Thymus (tissue), 11 donors: ENCODE data around the gene PROX1. TPM values are rescaled to one million over a fixed set of nuclear protein-coding genes. Genes with fewer than 3 reads are reported as not detected.
A peak's percentile ranks its signal among the peaks of the same experiment; 100 is the strongest.

Experiments
- DNase-seq, 9 donors: peaks; one replicate each; pipeline ENCODE4 v3.0.0-alpha.2; 2013; ENCODE audit warnings: low spot score in 9 of 9, low read depth in 6 of 9, missing footprints in 1 of 9
- H3K27ac ChIP-seq, 2 donors: one replicate each; pipeline ENCODE4 v1.5.1; 2013; ENCODE audit warnings: control low read depth in 1 of 2, low read depth in 1 of 2, low read length in 1 of 2, mild to moderate bottlenecking in 1 of 2, moderate library complexity in 1 of 2
- H3K27me3 ChIP-seq, 2 donors: one replicate each; pipeline ENCODE4 v1.5.1; 2013; ENCODE audit warnings: low read length in 1 of 2; ENCODE audit not compliant: control insufficient read depth in 2 of 2, insufficient read depth in 1 of 2
- H3K36me3 ChIP-seq, 2 donors: one replicate each; pipeline ENCODE4 v1.5.1; 2013; ENCODE audit warnings: low read length in 1 of 2, mild to moderate bottlenecking in 1 of 2, moderate library complexity in 1 of 2; ENCODE audit not compliant: control insufficient read depth in 2 of 2, insufficient read depth in 2 of 2
- H3K4me1 ChIP-seq, 2 donors: one replicate each; pipeline ENCODE4 v1.5.1; 2013; ENCODE audit warnings: low read length in 2 of 2; ENCODE audit not compliant: control insufficient read depth in 2 of 2, insufficient read depth in 2 of 2
- H3K4me3 ChIP-seq, 2 donors: one replicate each; pipeline ENCODE4 v1.5.1; 2013; ENCODE audit warnings: low read length in 2 of 2, control low read depth in 1 of 2, mild to moderate bottlenecking in 1 of 2
- H3K9me3 ChIP-seq, 2 donors: one replicate each; pipeline ENCODE4 v1.5.1; 2013; ENCODE audit warnings: low read length in 1 of 2, mild to moderate bottlenecking in 1 of 2; ENCODE audit not compliant: control insufficient read depth in 2 of 2, insufficient read depth in 1 of 2
- WGBS: extraction: QIAGEN DNeasy Blood & Tissue Kit; methylation state at CpG from one replicate; pipeline ENCODE4 v1.1.7; 2013; 5-methylcytosine and 5-hydroxymethylcytosine counted together
- polyA plus RNA-seq: library from polyadenylated mRNA; stranded (reverse); fragments of 200-250 nt; gene quantifications from one replicate; pipeline ENCODE4 v1.2.3, GENCODE V29; 2013
- total RNA-seq: library from RNA; stranded (reverse); fragments of 120-200 nt; gene quantifications from one replicate; pipeline ENCODE4 v1.2.4, GENCODE V29; 2013
- donor health status: healthy.

Gene PROX1
- total and polyA plus RNA-seq, 2 donors: 0.27 to 0.33 TPM

- H3K9me3 ChIP-seq: no peaks in the 10 kb centered on the region
- no peak overlapping the region for H3K27ac ChIP-seq
- H3K4me3 ChIP-seq: no peak overlapping the region
- H3K4me1 ChIP-seq: no peaks in the 10 kb centered on the region
- WGBS: 96% methylated on average over 2 of the region's 2 CpGs
- H3K36me3 ChIP-seq: no peaks in the 10 kb centered on the region
- DNase-seq: no peak
- H3K27me3 ChIP-seq: no peaks in the 10 kb centered on the region
Measured at GRCh38 chr1:214010717-214011116, 22.9 kb downstream of the PROX1 start.

- 47% methylated on average over 2 of the region's 2 CpGs for WGBS
- no peaks in the 10 kb centered on the region for H3K36me3 ChIP-seq
- H3K27ac ChIP-seq: no peak overlapping the region
- H3K27me3 ChIP-seq: no peaks in the 10 kb centered on the region
- H3K9me3 ChIP-seq: no peaks in the 10 kb centered on the region
- H3K4me3 ChIP-seq: no peak overlapping the region
- no peaks in the 10 kb centered on the region for H3K4me1 ChIP-seq
- DNase-seq: no peak
Measured at GRCh38 chr1:214012418-214012817, 24.6 kb downstream of the PROX1 start.

DNA sequence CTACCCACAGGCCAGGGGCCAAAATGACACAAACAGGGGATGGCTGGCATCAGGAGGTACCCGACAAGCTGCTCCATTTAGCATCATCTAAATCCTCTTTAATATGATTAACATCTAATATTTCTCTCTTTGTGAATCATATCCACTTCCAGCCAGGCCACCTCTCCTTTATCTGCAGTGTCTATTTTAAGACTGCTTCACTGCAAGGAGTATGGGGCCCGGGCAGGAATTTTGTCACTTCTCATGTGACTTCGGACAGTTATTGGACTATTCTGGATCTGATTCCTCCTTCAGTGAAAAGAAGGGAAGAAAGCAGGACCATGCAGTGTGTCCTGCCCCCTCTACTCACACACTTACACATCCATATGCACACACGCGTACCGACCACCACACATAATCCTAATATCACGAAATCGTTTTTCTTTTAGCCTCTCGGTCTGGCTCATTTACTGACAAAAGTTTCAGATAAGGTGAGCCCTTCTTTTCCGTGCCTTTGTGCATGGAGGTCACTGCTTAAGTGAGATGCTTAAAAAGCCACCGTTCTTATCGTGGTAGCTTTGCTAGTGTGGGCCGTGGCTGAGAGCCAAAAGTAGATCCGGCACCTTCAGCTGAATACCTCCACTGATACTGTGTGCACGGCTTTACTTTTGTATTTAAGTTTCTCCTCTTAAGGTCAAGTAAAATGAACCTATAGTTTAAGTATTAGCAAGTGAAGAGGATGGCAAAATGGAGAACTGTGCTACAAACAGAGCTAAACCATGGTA is 26.0 kb downstream of the PROX1 start:
- no peaks in the 10 kb centered on the region for H3K4me1 ChIP-seq
- H3K36me3 ChIP-seq: no peaks in the 10 kb centered on the region
- H3K4me3 ChIP-seq: no peak overlapping the region
- H3K27me3 ChIP-seq: no peaks in the 10 kb centered on the region
- no peak for DNase-seq
- H3K27ac ChIP-seq: no peak overlapping the region
- H3K9me3 ChIP-seq: no peaks in the 10 kb centered on the region
- 96% methylated on average over 15 of the region's 15 CpGs for WGBS

DNA sequence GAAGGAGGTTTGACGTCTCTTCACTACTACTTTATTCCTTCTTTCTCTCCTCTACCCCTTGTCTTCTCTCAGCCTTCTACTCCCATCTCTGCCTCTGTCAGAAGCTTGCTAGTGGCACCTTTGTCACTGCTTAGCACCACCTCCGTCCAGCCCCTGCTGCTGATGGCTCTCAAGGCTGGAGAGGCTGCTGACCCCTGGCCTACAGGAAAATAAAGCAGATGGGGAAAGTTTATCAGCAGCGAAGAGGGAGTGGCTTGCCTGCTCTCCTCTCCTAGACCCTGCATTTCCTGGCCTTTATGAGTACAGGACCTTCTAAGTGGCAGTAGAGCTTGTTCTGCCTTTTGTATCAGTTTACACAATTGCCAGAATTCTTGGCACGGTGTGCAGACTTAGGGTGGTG is 27.0 kb downstream of the PROX1 start:
- no peak for DNase-seq
- Histone ChIP-seq H3K27me3 (no peaks in the 10 kb centered on the region), H3K36me3 (no peaks in the 10 kb centered on the region), H3K4me3 (no peak overlapping the region), H3K27ac (no peak overlapping the region), H3K4me1 (no peaks in the 10 kb centered on the region), H3K9me3 (no peaks in the 10 kb centered on the region)
- WGBS: 67% methylated on average over 4 of the region's 4 CpGs

DNA sequence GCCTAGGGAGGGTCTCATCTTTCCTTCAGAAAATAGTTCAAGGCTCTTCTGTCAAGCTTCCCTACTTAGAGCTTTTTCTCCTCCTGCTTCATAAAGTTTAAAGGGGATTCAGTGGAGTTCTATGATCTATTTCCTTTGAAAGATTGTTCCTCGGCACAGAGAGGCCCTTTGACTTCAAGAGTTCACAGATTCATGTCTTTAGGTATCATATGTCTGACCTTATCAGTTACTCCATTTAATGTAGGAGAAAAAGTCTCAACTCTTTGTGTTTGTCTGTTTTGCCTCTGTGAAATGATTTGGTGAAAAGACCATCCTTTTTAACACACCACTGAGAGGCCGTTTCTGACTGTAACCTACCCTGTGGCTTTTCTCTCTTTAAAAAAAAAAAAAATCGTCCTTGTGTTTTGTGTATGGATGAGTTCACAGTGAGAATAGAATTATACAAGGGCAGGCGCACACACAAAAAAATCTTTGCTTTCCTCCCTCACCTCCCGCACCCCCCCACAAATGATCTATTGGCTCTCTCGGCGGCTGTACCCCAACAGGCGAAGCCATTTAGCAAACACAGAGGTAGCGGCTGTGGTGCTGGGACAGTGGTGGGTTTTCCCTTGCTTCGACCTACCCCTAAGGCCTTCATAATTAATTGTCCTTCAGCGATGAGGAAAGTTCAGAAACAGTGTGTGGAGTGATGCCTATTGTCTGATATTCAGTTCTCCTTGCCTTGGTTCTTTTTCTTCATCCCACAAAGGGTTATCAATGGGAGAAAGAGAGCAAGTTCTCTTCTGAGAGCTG is 29.6 kb downstream of the PROX1 start:
- Histone ChIP-seq H3K36me3 (no peaks in the 10 kb centered on the region), H3K27me3 (no peaks in the 10 kb centered on the region), H3K4me3 (no peak overlapping the region), H3K9me3 (no peaks in the 10 kb centered on the region), H3K27ac (no peak overlapping the region), H3K4me1 (no peaks in the 10 kb centered on the region)
- no peak for DNase-seq
- 91% methylated on average over 11 of the region's 11 CpGs for WGBS

DNA sequence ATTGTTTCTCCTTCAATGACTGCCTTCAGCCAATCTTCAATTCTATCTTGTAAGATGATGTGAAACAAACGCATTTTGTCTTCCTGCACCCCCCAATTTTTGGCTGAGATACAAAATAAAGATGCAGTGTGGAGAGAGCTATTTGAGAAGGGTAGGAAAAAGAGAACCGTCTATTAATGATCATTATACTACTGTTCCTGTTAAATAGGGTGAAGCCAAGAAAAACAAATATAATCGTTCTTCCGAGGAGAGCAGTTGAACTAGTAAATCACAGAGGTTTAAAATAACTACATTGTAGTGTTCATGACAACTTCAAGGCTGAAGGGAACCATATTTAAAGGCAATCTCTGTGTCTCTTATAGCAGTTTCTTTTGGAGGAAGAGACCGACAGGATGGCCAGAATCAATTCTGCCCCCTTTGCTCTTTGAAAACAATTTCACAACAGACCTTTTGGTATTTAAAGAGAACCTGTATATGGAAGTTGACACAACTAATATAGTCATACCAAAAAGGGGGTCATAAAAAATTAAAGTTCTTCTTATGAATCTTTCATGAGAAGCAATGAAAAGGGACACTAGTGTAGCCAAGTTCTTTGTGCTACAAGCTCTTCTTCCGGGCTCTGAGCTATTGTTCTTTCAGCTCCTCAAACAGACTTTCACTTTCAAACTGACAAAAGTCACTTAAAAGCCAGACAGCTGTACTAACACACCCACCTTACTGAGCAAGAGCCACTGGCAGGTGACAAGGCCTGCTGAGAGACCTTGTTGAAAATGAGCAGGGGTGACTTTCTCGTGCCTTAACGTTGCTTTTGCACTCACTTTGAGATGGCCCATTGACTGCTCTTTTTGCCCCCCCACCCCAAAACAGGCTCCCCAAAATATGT is 30.9 kb downstream of the PROX1 start:
- Histone ChIP-seq H3K27me3 (no peaks in the 10 kb centered on the region), H3K27ac (no peak overlapping the region), H3K4me1 (no peaks in the 10 kb centered on the region), H3K36me3 (no peaks in the 10 kb centered on the region), H3K9me3 (no peaks in the 10 kb centered on the region), H3K4me3 (no peak overlapping the region)
- peak in 2 of 9 donors; percentile 4 to 30 for DNase-seq
- whole genome bisulfite sequencing: 81% methylated on average over 8 of the region's 8 CpGs

GRCh38 chr1:214019499-214019898 is 31.7 kb downstream of the PROX1 start:
- Histone ChIP-seq H3K27ac (no peak overlapping the region), H3K4me3 (no peak overlapping the region), H3K36me3 (no peaks in the 10 kb centered on the region), H3K9me3 (no peaks in the 10 kb centered on the region), H3K4me1 (no peaks in the 10 kb centered on the region), H3K27me3 (no peaks in the 10 kb centered on the region)
- WGBS: 92% methylated on average over 13 of the region's 13 CpGs
- no peak for DNase-seq

- no peak for DNase-seq
- H3K4me3 ChIP-seq: no peak overlapping the region
- H3K4me1 ChIP-seq: no peaks in the 10 kb centered on the region
- H3K36me3 ChIP-seq: no peaks in the 10 kb centered on the region
- no peaks in the 10 kb centered on the region for H3K27me3 ChIP-seq
- WGBS: 86% methylated on average over 3 of the region's 3 CpGs
- no peaks in the 10 kb centered on the region for H3K9me3 ChIP-seq
- H3K27ac ChIP-seq: no peak overlapping the region
Measured at GRCh38 chr1:214021321-214021720, 33.5 kb downstream of the PROX1 start.
